ENCODE measurements around the gene AHCYL2.
"Not testable (repeated sequence)": the region's sequence is repeated elsewhere in the genome, so short reads cannot be mapped to it uniquely, and the experiment has no call there.

The AHCYL2 gene

GRCh38 chr7:129298268-129298893 is 73.6 kb downstream of the AHCYL2 start:
- DNase-seq, result peak; percentile 47

- DNase-seq, result no peak
Observed at GRCh38 chr7:129299889-129300288, 75.1 kb downstream of the AHCYL2 start.

DNA sequence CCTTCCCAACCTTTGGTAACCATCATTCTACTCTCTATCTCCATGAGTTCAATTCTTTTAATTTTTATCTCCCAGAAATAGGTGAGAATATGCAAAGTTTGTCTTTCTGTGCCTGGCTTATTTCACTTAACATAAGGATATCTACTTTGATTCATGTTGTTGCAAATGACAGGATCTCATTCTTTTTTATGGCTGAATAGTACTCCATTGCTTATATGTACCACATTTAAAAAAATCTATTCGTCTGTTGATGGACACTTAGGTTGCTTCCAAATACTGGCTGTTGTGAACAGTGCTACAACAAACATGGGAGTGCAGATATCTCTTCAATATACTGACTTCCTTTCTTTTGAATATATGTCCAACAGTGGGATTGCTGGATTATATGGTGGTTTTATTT is 75.5 kb downstream of the AHCYL2 start:
- DNase-seq, result not testable (repeated sequence)

DNA sequence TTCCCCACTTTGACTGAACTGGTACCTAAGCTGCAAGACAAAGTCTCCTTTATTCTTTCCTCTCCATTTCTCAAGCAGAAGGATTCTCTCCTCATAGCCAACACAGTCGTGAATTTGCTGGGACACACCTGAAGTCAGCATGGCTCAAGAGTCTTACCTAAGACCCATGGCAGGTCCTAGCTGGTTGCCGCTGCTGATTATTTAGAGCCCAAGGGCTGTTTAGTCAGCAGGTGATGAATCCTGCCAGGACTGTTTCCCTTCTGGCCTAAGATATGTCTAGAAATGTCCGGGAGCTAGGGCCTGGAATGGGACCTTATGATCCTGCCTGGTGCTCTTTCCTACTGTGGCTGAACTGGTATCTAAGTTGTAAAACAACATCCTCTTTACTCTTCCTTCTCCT is 82.8 kb downstream of the AHCYL2 start:
- no peak for DNase-seq

GRCh38 chr7:129308047-129308446 is 83.2 kb downstream of the AHCYL2 start:
- peak; percentile 26 for DNase-seq

DNA sequence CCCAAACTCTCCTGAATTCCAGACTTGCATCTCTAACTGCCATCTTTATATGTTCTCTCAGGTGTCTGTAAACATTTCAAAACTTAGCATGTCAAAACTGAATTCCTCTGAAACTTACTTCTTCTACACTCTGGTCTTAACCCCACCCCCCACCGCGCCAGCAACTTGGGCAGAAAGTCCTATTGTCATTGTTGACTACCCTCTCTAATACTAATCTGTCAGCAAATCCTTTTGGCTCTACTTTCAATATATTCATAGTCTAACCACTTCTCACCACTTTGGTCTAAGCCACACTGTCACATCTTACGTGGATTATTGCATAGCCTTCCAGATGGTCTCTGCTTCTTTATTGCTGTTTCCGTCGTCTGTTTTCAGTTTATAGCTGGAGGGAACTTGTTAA is 86.6 kb downstream of the AHCYL2 start:
- no peak for DNase-seq

DNA sequence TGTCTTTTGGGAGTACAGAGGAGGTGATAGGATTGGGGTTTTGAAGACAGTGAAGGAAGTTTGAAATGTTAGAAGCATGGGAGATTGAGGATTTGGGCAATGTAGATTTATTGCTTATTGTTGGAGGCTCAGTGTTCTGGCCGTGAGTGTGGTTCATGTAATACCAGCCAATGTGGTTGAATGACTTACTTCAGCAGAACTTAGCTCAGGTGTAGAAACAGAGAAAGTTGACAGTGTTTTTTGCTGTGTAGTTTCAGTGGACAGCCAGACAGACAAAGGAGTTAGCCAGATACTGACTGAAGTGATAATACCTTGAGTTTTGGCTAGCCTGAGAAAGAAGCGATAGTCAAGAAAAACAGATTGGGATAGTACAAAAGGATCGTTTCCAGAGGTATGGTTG is 88.5 kb downstream of the AHCYL2 start:
- no peak for DNase-seq

DNA sequence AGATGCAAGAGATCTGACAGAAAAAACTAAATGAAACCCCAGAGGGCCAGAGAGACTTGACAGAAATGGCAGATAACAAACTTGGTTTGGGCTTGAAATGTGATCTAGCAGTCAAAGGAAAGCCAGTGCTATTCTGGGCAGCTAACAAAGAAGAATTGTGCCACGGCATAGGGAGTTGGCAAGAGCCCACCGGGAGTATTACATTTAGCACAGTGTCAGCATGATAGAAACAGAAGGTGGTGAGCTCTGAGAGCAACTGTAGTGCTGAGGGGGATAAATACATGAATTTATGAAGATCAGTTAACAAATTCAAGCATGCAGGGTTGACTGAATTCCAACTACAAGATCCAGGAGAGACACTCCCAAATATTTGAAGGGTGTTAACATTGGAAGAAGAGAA is 91.1 kb downstream of the AHCYL2 start:
- DNase-seq, result no peak

DNA sequence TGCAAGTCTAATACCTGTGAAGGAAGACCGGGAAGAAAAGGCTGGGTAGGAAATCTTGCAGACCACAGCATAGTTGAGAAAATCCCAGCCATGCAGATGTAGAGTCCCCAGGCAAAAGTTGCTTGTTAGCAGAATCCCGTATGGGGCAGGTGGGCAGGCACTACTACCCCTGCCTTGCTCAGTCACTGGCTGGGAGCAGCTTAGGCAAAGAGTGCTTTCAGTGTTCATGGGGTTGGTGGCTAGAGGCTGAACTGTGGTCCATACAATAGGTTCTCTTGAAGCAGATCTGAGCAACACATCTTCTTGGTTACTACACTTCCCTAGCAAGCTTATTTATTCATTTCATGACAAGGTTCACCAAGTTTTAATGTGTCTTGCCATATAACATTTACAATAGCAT is 92.6 kb downstream of the AHCYL2 start:
- DNase-seq, result no peak

DNA sequence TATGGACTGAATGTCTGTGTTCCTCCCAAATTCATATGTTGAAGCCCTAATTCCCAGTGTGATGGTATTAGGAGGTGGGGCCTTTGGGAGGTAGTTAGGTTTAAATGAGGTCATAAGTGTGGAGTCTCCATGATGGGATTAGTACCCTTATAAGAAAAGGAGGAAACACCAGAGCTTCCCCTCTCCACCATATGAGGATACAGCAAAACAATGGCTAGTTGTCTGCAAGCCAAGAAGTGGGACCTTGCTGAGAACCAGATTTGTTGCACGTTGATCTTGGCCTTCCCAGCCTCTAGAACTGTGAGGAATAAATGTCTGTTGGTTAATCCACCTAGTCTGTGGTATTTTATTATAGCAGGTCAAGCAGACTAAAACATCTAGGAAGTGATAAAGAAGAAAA is 102.2 kb downstream of the AHCYL2 start:
- no peak for DNase-seq

DNA sequence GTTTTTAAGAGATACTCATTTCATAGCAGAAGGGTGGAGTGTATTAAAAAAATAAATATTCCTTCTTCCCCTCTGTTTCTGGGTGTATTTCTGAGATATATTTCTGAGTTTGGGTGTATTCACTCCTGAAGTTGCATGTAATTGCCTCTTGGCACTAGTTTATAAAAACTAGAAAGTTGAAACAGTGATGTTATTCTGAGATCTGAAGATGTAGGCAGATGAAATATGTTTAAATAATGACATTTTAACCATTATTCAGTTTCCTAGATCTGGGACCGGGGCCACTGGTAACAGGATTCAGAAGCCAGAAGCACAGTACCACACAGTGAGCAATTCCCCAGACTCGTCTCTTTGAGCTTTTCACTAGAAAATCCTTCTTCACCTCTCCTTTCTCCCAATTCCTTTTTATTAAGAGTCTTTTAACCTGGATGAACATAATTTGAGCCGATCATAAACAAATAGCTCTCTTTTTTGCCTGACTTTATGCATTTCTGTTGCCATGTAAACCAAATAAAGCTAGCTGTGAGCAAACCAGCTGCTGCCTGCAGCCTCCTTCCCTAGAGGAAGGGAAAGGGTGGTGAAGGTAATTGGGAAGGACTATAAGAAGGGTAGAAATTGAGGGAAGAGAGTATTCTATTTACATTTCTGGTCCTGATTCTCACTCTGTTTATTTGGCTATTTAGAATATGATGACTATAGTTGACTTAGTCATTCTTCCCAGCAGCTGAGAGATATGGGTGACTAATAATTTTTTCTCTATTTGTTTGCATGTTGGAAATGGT is 107.6 kb downstream of the AHCYL2 start:
- peak; percentile 33 for DNase-seq

- no peak for DNase-seq
Observed at GRCh38 chr7:129334473-129334872, 109.6 kb downstream of the AHCYL2 start.

GRCh38 chr7:129338450-129338849 is 113.6 kb downstream of the AHCYL2 start:
- no peak for DNase-seq

DNA sequence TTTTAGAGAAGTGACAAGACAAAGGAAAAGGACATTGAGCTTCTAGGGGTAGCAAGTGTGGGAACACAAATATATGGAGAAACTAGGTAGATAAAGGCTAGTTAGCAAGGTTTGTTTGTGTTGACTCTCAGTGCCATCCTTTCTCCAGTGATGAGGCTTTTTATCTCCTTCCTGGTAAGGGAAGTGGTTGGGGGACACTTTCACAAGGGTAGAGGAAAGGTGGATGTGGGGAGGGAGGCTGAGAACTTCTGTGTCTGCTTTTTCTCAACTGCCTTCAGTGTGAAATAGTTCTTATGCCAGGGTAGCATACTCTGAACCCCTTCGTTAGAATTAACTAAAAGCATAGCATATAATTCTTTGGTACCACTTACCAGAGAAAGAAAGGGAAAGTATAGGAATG is 116.4 kb downstream of the AHCYL2 start:
- no peak for DNase-seq

- DNase-seq, result no peak
Observed at GRCh38 chr7:129341816-129342806, 117.3 kb downstream of the AHCYL2 start.

GRCh38 chr7:129343099-129343700 is 118.4 kb downstream of the AHCYL2 start:
- DNase-seq, result peak; percentile 37

- DNase-seq, result no peak
Observed at GRCh38 chr7:129347330-129347729, 122.5 kb downstream of the AHCYL2 start.

- no peak for DNase-seq
Observed at GRCh38 chr7:129348023-129348740, 123.4 kb downstream of the AHCYL2 start.

GRCh38 chr7:129351320-129351719 is 126.5 kb downstream of the AHCYL2 start:
- DNase-seq, result peak; percentile 4

DNA sequence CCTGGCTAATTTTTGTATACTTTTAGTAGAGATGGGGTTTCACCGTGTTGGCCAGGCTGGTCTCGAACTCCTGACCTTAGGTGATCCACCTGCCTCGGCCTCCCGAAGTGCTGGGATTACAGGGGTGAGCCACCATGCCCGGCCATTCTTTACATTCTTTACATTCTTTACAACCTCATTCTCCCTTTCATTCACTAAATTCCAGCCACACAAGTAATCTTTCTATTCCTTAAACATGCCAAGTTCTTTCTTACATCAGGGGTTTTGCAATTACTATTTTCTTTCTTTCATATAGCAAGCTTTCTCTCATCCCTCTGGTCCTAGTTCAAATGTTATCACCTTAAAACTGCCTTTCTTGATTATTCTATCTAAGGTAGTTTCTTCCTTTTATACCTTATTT is 128.3 kb downstream of the AHCYL2 start:
- DNase-seq, result peak; percentile 41

GRCh38 chr7:129354428-129355157 is 129.8 kb downstream of the AHCYL2 start:
- DNase-seq, result no peak

DNA sequence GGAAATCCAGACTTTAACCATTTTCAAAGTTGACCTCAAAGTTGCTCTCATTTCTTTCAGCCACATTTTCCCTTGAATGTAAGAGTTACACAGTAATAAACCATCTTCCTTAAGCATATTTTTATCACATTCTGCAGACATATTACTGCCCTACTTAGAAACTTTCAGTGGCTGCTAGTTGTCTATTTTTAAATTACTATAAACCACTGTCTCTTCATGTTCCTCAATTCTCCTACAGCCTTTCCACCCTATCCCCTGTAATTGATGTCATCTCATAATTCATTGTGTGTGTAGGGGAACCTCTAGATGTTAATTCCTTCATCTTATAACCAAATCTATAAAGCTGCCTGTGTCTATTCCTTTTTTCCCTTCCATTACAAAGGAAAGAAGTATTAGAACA is 131.3 kb downstream of the AHCYL2 start:
- DNase-seq, result no peak

Data from fibroblast of upper back skin (primary cell).